ENCODE results near the gene GUCY1A2. TPM values are rescaled to one million over a fixed set of nuclear protein-coding genes. Genes with fewer than 3 reads are reported as not detected.

Gene GUCY1A2
- total RNA-seq, 1 experiment from 2014 or later, result 5.4 TPM

DNA sequence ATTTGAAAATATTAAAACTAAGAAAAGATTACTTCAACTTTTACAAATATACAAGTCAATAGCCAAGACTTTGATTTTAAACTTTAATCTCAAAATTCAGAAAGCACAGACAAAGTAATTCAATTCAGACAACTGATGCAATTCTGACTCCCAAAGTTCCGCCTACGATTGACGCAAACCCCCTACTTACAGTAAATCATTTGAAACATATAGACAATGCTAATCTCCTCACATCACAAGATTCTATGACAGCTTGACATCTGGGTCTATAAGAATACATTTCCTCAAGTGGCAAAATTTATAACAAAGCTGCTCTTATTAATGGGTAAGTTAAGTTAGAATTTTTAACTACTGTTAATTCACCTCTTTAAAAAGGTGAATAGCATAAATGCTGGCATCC is 75.2 kb downstream of the GUCY1A2 start:
- POLR2A ChIA-PET (ENCODE audit: low non-redundant PET), result no interaction called here
- TF ChIP-seq EZH2 (IDR thresholded peaks at IDR 0.05; ENCODE audit: borderline replicate concordance, low read depth, low read length, poor library complexity, severe bottlenecking), result no peak
- TF ChIP-seq, protein P1, sequence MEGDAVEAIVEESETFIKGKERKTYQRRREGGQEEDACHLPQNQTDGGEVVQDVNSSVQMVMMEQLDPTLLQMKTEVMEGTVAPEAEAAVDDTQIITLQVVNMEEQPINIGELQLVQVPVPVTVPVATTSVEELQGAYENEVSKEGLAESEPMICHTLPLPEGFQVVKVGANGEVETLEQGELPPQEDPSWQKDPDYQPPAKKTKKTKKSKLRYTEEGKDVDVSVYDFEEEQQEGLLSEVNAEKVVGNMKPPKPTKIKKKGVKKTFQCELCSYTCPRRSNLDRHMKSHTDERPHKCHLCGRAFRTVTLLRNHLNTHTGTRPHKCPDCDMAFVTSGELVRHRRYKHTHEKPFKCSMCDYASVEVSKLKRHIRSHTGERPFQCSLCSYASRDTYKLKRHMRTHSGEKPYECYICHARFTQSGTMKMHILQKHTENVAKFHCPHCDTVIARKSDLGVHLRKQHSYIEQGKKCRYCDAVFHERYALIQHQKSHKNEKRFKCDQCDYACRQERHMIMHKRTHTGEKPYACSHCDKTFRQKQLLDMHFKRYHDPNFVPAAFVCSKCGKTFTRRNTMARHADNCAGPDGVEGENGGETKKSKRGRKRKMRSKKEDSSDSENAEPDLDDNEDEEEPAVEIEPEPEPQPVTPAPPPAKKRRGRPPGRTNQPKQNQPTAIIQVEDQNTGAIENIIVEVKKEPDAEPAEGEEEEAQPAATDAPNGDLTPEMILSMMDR (conservative IDR thresholded peaks at IDR 0.05; ENCODE audit: low read depth, low read length), result no peak
- DNase-seq (ENCODE audit: low spot score), result no peak

DNA sequence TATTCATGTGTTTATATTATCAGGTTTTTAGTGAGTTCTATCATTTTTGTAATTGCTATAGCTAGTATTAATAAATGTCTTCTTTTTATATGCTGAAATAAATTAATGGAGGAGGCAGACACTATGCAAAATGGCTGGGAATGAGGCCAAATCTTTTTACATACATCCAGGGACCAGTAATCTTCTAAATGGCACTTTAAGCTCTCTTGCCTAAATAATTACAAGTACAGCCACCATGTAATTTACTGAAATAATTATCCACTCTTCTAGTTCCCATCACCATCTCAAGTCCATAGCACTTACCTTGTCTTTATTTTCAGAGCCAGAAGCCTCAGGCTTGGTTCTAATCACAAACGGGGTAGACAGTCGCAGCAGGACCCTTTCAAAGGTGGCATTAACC is 79.1 kb downstream of the GUCY1A2 start:
- ChIA-PET CTCF (no interaction called here), POLR2A (ENCODE audit: low non-redundant PET) (interaction anchor here (0.6 kb wide), 1 partner anchor 22 kb away, joined by 5 read pairs; no protein-coding TSS in a partner anchor)
- TF ChIP-seq, protein P1 (conservative IDR thresholded peaks at IDR 0.05; ENCODE audit: low read depth, low read length), result no peak
- TF ChIP-seq EZH2 (IDR thresholded peaks at IDR 0.05; ENCODE audit: borderline replicate concordance, low read depth, low read length, poor library complexity, severe bottlenecking), result no peak
- Histone ChIP-seq H3K9me3 (ENCODE audit: low read depth, low read length, poor library complexity, severe bottlenecking) (no peaks in the 10 kb centered on the region), H3K4me3 (ENCODE audit: low read depth, low read length, poor library complexity, severe bottlenecking) (no peak overlapping the region), H3K27ac (ENCODE audit: low read depth, low read length, poor library complexity, severe bottlenecking) (no peak overlapping the region), H3K4me1 (ENCODE audit: insufficient read depth, low read length, poor library complexity, severe bottlenecking) (peaks cover 55% of the 10 kb centered on the region), H3K27me3 (replicated peaks; ENCODE audit: insufficient read depth, low read depth, low read length, poor library complexity) (no peaks in the 10 kb centered on the region), H3K36me3 (ENCODE audit: insufficient read depth, low read length, poor library complexity, severe bottlenecking) (no peaks in the 10 kb centered on the region)
- intact Hi-C loops (cut with micrococcal nuclease; ENCODE audit: unreplicated experiment), result no loop called here
- DNase-seq (ENCODE audit: low spot score), result peak; percentile 75
- BruUV-seq (replicated peaks), result no TSS peak

More for the DNA sequence above, 75.2 kb downstream of the GUCY1A2 start:
- H3K36me3 ChIP-seq (ENCODE audit: insufficient read depth, low read length, poor library complexity, severe bottlenecking), result no peaks in the 10 kb centered on the region
- no peaks in the 10 kb centered on the region for H3K27me3 ChIP-seq (replicated peaks; ENCODE audit: insufficient read depth, low read depth, low read length, poor library complexity)
- intact Hi-C loops (cut with micrococcal nuclease; ENCODE audit: unreplicated experiment), result no loop called here
- CTCF ChIA-PET, result no interaction called here
- H3K4me1 ChIP-seq (ENCODE audit: insufficient read depth, low read length, poor library complexity, severe bottlenecking), result peaks cover 42% of the 10 kb centered on the region
- H3K9me3 ChIP-seq (ENCODE audit: low read depth, low read length, poor library complexity, severe bottlenecking), result no peaks in the 10 kb centered on the region
- no peak overlapping the region for H3K27ac ChIP-seq (ENCODE audit: low read depth, low read length, poor library complexity, severe bottlenecking)
- BruUV-seq (replicated peaks), result no TSS peak
- H3K4me3 ChIP-seq (ENCODE audit: low read depth, low read length, poor library complexity, severe bottlenecking), result no peak overlapping the region

DNA sequence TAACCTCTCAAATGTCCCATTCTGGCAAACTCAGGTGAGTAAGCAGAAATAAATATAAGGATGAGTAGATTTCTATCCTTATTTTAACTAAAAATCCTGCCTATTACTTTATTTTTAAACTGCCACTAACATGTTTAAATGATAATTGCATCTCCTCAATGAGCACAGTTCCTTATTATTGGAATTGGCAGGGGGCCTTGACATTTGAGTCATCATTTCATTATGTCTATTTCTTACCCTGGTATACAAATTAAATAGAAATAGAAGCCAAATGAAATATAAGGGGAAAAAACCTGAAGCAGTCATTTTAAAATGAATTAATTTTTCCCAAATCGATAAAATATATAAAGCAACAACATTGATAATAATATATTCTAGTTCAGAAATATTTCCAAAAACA is 81.2 kb downstream of the GUCY1A2 start:
- CTCF ChIA-PET, result no interaction called here
- peak; percentile 51 for DNase-seq (ENCODE audit: low spot score)
- no TSS peak for BruUV-seq (replicated peaks)
- Histone ChIP-seq H3K9me3 (ENCODE audit: low read depth, low read length, poor library complexity, severe bottlenecking) (no peaks in the 10 kb centered on the region), H3K4me3 (ENCODE audit: low read depth, low read length, poor library complexity, severe bottlenecking) (no peak overlapping the region), H3K27me3 (replicated peaks; ENCODE audit: insufficient read depth, low read depth, low read length, poor library complexity) (no peaks in the 10 kb centered on the region), H3K36me3 (ENCODE audit: insufficient read depth, low read length, poor library complexity, severe bottlenecking) (no peaks in the 10 kb centered on the region), H3K27ac (ENCODE audit: low read depth, low read length, poor library complexity, severe bottlenecking) (no peak overlapping the region), H3K4me1 (ENCODE audit: insufficient read depth, low read length, poor library complexity, severe bottlenecking) (peaks cover 41% of the 10 kb centered on the region)
- POLR2A ChIA-PET (ENCODE audit: low non-redundant PET), result no interaction called here
- TF ChIP-seq, protein P1 (conservative IDR thresholded peaks at IDR 0.05; ENCODE audit: low read depth, low read length), result no peak
- no peak for TF ChIP-seq EZH2 (IDR thresholded peaks at IDR 0.05; ENCODE audit: borderline replicate concordance, low read depth, low read length, poor library complexity, severe bottlenecking)
- intact Hi-C loops (cut with micrococcal nuclease; ENCODE audit: unreplicated experiment), result no loop called here
